K562 (cell line): Measurements from ENCODE around the gene HEXIM2. TPM values are rescaled to one million over a fixed set of nuclear protein-coding genes. Genes with fewer than 3 reads are reported as not detected.

Experiments
- BRF1 ChIP-seq: IDR thresholded peaks from 3 replicates; pipeline ENCODE4 v1.6.1; 2011; ENCODE audit warnings: borderline replicate concordance, mild to moderate bottlenecking; ENCODE audit not compliant: insufficient read length; ENCODE audit errors: extremely low read depth
- EGR1 ChIP-seq: fragments of 450-650 bp; conservative IDR thresholded peaks from 2 replicates; pipeline ENCODE4 v1.6.1; 2017; ENCODE audit warnings: mild to moderate bottlenecking
- ETS1 ChIP-seq: conservative IDR thresholded peaks from 2 replicates; pipeline ENCODE4 v1.6.1; 2011; ENCODE audit warnings: low read depth, mild to moderate bottlenecking, low read length; ENCODE audit not compliant: control insufficient read depth
- HDAC2 ChIP-seq: fragments of 450-650 bp; IDR thresholded peaks from 2 replicates; pipeline ENCODE4 v1.6.1; 2016; ENCODE audit warnings: mild to moderate bottlenecking
- KLF6 ChIP-seq: fragments of 250-450 bp; sonication (Bioruptor Pico); IDR thresholded peaks from 2 replicates; pipeline ENCODE4 v1.4.0; 2020; ENCODE audit warnings: mild to moderate bottlenecking, moderate library complexity, borderline replicate concordance
- MAZ ChIP-seq, 2 experiments: fragments of 450-650 bp in 1 of 2; sonication (generic) in 1 of 2; formaldehyde crosslinking; IDR thresholded peaks in 1 of 2; conservative IDR thresholded peaks in 1 of 2; 2 replicates each; pipeline versions ENCODE4 v1.4.0 to v1.5.0; 2020; ENCODE audit warnings: mild to moderate bottlenecking in 1 of 2, missing genetic modification reagents in 1 of 2
- NEUROD1 ChIP-seq: fragments of 150-350 bp; IDR thresholded peaks from 2 replicates; pipeline ENCODE4 v1.6.1; 2014; ENCODE audit warnings: borderline replicate concordance, low read length, low read depth; ENCODE audit not compliant: partially characterized antibody
- NUFIP1 ChIP-seq: fragments of 450-650 bp; IDR thresholded peaks from 2 replicates; pipeline ENCODE4 v1.6.1; 2018; ENCODE audit not compliant: partially characterized antibody
- PRDM10 ChIP-seq: fragments of 450-650 bp; IDR thresholded peaks from 2 replicates; pipeline ENCODE4 v1.6.1; 2018; ENCODE audit not compliant: partially characterized antibody
- RFX7 ChIP-seq: fragments of 250-450 bp; sonication (Bioruptor Pico); IDR thresholded peaks from 2 replicates; pipeline ENCODE4 v1.5.1; 2021; ENCODE audit warnings: mild to moderate bottlenecking
- SOX6 ChIP-seq: fragments of 450-650 bp; IDR thresholded peaks from 2 replicates; pipeline ENCODE4 v1.6.1; 2014; ENCODE audit warnings: mild to moderate bottlenecking
- TAF7 ChIP-seq: fragments of 450-650 bp; IDR thresholded peaks from 2 replicates; pipeline ENCODE4 v1.6.1; 2016; ENCODE audit warnings: missing genetic modification characterization, missing compliant biosample characterization
- ZNF512 ChIP-seq: IDR thresholded peaks from 2 replicates; pipeline ENCODE4 v1.6.1; 2016; ENCODE audit warnings: missing genetic modification characterization, missing compliant biosample characterization
- ZNF518B ChIP-seq: fragments of 250-450 bp; sonication (Bioruptor Pico); IDR thresholded peaks from 2 replicates; pipeline ENCODE4 v1.5.0; 2021; ENCODE audit warnings: mild to moderate bottlenecking, moderate library complexity
- ZNF586 ChIP-seq: fragments of 450-650 bp; formaldehyde crosslinking; conservative IDR thresholded peaks from 2 replicates; pipeline ENCODE4 v1.4.0; 2020; ENCODE audit warnings: mild to moderate bottlenecking, moderate library complexity
- ZNF696 ChIP-seq: fragments of 250-450 bp; sonication (Bioruptor Pico); conservative IDR thresholded peaks from 2 replicates; pipeline ENCODE4 v1.4.0; 2020; ENCODE audit warnings: mild to moderate bottlenecking, moderate library complexity
- ZSCAN32 ChIP-seq: fragments of 450-650 bp; formaldehyde crosslinking; IDR thresholded peaks from 2 replicates; pipeline ENCODE4 v1.4.0; 2020; ENCODE audit warnings: mild to moderate bottlenecking, moderate library complexity
- polyA plus RNA-seq, 8 experiments: library from polyadenylated mRNA; depleted of rRNA in 4 of 8; stranded (reverse) in 5 of 8; unstranded in 3 of 8; fragments of >200 nt; fragmentation: Nextera tagmentation in 2 of 8; fragmentation: Illumina TruSeq in 1 of 8; extraction: Ambion mirVana in 2 of 8; extraction: Trizol in 1 of 8; gene quantifications; 2 replicates each; pipeline versions ENCODE4 v1.2.1 to v1.2.3, GENCODE V29; 2011 to 2014; ENCODE audit warnings: inconsistent platforms in 1 of 8, missing spikeins in 1 of 8
- total RNA-seq, 7 experiments: library from RNA; depleted of rRNA in 6 of 7; stranded (reverse); fragments of >200 nt in 6 of 7; fragmentation: Illumina TruSeq in 2 of 7; extraction: Trizol in 2 of 7; gene quantifications; 2 replicates each; pipeline versions ENCODE4 v1.2.1 to v1.2.3, GENCODE V29; 2011 to 2021; ENCODE audit warnings: low replicate concordance in 1 of 7

HEXIM2 gene
- total and polyA plus RNA-seq, 9 of the 15 experiments (the other 6 are each of a cell fraction or from before 2014, with no cell fraction given): 0.69 to 3.4 (median 1.1) TPM; not detected in 2

GRCh38 chr17:45135192-45135977 lies 26.3 kb upstream of the HEXIM2 start, which contains the start of gene ACBD4 (continued):
- TF ChIP-seq NUFIP1: no peak
- TF ChIP-seq ZNF518B (CRISPR knock-in tag): no peak
- TF ChIP-seq KLF6 (CRISPR knock-in tag): no peak
- no peak for TF ChIP-seq ZSCAN32
- peak; percentile 60 to 93; a peak in 3 of 4 replicates for TF ChIP-seq MAZ (CRISPR knock-in tag; conservative IDR thresholded peaks at IDR 0.05 in 1 of 2, IDR thresholded peaks at IDR 0.05 in 1 of 2)
- peak; percentile 57 for TF ChIP-seq SOX6
- no peak for TF ChIP-seq TAF7 (tag)
- no peak for TF ChIP-seq BRF1
- TF ChIP-seq HDAC2: peak; percentile 74
- TF ChIP-seq ZNF696 (CRISPR knock-in tag): no peak
- no peak for TF ChIP-seq EGR1
- TF ChIP-seq ETS1: peak; percentile 48; the same call in 1 of the 2 replicates
- TF ChIP-seq PRDM10: peak; percentile 95
- no peak for TF ChIP-seq ZNF512 (tag)
- no peak for TF ChIP-seq RFX7 (CRISPR knock-in tag)
- peak; percentile 42 for TF ChIP-seq NEUROD1
- no peak for TF ChIP-seq ZNF586 (CRISPR knock-in tag)
